ENCODE data around the gene TCFL5.
A peak's percentile ranks its signal among the peaks of the same experiment; 100 is the strongest.
"Not testable (repeated sequence)": the region's sequence is repeated elsewhere in the genome, so short reads cannot be mapped to it uniquely, and the experiment has no call there.

TCFL5 gene

DNA sequence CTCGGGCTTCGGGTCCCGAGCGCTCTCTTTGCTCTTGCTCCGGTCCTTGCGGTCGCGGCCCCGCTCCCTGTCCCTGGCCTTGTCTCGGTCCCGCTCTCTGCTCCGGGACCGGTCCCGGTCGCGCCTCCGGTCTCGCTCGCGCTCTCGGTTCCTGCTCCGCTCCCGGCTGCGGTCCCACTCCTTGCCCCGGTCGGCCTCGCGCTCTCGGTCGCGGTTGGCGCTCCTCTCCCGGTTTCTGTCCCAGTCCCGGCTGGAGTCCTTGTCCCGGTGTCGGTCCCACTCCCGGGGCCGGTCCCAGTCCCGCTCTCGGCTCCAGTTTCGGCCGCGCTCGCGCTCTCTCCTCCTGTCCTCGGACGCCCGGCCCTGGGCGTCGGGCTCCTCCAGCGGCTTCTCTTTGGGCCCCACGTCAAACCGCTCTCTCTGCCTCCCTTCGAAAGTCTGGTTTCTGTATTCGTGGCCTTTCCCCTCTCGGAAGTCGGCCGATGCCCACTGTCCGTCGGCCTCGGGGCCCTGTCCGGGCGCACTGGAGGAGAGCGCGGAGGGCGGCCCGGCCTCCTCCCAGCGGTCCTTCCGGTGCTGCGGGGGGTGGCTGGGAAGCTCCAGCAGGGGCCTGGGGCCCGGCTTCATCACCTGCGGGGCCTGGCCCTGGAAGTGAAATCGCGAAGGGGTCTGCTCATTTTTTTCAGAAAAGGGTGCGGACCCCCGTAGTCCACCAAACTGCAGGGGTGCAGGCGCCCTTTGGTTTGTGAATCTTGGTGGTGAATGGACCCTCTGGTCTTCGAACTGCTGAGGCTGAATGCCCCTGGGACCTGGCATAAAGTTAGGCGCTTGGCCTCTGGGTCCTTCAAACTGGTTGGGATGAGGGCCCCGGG lies 17.9 kb upstream of the TCFL5 start:
- no peak for DNase-seq

GRCh38 chr20:62878244-62879038 lies 16.8 kb upstream of the TCFL5 start:
- DNase-seq: no peak

DNA sequence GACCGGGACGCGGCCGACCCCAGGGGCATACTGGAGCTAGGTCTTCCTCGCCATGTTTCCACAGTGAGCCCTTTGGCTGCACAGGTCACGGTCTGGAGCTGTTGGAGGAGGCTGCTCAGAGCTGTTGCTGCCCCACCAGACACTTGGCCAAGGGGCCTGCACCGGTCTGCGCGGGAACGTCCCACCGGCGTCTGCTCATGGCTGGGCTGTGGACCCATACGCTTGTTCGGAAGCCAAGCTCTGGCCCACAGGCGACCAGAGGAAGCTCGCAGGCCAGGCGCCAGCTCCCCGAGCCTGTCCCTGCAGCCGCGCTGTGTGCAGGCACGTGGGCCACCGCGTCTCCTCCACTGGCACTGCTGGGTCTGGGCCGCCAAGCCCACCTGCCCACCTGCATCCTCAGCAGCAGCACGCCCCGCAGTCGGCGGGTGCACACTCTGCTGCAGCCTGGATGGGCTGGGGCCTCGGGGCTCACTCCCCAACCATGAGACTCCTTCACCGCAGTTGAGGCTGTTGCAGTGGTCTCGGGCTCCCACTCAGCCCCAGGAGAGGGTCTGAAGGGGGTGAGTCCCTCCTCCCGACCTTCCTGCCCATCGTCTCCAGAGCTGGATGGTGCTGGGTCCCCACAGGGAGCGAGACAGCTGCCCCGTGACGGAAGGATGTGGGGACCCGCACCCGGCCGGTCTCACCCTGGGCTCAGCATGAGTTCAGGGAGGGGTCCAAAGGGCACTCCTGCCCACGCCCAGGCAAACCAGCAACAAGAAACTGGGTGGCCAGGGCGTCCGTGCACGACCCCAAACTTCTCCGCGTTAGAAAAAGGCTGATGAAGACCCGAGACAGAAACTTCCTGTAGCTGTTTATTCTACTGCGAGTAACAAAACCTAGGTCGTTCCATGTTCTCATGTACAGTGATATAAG lies 15.5 kb upstream of the TCFL5 start:
- peak; percentile 40 for DNase-seq

DNA sequence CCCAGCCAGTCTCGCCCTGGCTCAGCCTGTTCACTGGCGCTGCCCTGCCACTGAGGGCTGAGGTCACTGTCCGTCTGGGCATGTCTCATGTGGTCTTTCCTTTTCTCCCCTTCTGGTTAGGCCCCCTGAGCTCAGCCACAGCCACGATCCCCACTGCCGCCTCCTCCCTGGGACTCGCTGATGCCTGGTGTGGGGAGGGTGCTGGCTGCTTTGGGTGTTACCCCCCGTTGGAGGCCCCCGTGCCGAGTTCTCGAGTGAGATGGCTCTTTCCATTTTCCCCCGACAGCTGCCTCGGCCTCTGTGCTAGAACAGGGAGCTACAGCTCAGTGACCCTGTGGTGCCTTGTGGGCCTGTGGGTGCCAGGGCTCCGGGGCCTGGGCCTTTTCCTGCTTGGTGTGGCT lies 14.9 kb upstream of the TCFL5 start:
- no peak for DNase-seq

- peak; percentile 89 for DNase-seq
Measured at GRCh38 chr20:62875419-62876361, 14.1 kb upstream of the TCFL5 start.

GRCh38 chr20:62874964-62875344 lies 13.3 kb upstream of the TCFL5 start:
- no peak for DNase-seq

- peak; percentile 54 for DNase-seq
Measured at GRCh38 chr20:62873681-62874031, 12.0 kb upstream of the TCFL5 start.

DNA sequence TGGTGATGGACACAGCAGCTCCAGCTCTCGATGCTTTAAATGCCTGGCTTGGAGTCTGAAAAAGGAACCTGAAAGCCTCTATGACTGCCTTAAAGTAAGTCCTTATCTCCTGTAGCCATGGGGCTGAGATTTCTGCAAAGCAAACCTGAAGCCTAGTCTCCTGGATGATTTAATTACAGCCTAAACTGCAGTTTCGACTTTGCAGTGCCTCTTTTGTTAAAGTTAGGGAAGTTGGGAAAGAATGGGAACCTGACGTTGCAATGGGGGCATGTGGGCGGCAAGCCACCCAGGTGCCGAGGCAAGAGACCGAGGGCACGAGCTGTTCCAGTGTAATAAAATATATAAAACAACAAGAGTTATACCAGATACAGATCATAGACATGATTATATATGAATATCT lies 11.7 kb upstream of the TCFL5 start:
- no peak for DNase-seq

- no peak for DNase-seq
Measured at GRCh38 chr20:62872862-62873261, 11.2 kb upstream of the TCFL5 start.

- no peak for DNase-seq
Measured at GRCh38 chr20:62872184-62872847, 10.7 kb upstream of the TCFL5 start.

- no peak for DNase-seq
Measured at GRCh38 chr20:62864207-62864606, 2.6 kb upstream of the TCFL5 start.

- peak; percentile 27 for DNase-seq
Measured at GRCh38 chr20:62860924-62861691, 514 bp downstream of the TCFL5 start.

GRCh38 chr20:62860391-62860923 lies 1.2 kb downstream of the TCFL5 start:
- peak; percentile 40 for DNase-seq

- DNase-seq: no peak
Measured at GRCh38 chr20:62859721-62860120, 1.9 kb downstream of the TCFL5 start.

GRCh38 chr20:62858058-62858830 lies 3.4 kb downstream of the TCFL5 start:
- no peak for DNase-seq

DNA sequence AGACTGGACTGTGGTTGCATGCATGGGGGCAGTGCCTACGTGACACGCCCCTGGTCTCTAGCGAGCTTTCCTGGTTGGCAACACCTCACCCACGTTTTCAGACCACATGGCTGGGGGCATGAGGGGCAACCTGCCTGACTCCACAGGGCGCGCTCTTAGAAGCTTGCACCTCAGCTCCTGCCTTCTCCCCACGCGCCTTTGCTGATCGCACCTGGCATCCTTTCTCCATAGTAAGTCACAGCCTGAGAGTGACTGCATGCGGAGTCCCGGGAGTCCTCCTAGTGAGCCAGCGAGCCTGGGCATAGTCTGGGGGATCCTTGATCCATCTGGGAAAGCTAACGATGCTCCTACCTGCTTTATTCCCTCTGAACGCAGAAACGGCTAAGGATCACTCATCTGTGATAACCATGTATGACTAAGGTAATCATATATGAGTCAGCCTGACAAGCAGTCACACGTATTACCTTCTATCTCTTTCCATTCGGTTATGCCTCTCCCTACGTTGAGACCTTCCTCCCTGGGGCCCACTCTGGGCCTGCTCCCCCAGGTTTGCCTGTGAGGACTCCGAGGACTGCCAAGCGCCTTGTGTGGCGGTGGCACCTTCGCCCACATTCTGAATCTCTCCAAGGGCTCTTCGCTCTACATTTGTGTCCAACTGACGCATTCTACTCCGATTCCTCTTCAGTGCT lies 4.5 kb downstream of the TCFL5 start:
- DNase-seq: no peak

GRCh38 chr20:62855120-62855519 lies 6.5 kb downstream of the TCFL5 start:
- no peak for DNase-seq

DNA sequence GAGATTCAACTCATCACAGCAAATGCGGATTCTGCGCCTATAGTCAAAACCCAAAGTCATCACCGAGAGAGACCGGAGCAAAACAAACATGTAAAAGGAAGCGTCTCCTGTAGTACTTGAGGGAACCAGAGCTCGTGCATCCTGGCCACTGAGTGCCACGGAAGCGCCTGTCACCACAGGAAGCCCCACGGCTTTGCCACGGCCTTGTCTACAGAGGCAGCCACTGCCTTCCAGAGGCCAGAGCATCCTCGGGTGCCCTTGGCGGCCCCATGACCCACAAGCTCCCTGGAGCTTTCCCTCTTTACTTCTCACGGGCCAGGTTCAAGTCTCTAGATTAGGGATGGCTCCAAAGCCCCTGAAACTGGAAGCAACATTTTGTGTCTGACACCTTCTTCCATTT lies 7.5 kb downstream of the TCFL5 start:
- no peak for DNase-seq

DNA sequence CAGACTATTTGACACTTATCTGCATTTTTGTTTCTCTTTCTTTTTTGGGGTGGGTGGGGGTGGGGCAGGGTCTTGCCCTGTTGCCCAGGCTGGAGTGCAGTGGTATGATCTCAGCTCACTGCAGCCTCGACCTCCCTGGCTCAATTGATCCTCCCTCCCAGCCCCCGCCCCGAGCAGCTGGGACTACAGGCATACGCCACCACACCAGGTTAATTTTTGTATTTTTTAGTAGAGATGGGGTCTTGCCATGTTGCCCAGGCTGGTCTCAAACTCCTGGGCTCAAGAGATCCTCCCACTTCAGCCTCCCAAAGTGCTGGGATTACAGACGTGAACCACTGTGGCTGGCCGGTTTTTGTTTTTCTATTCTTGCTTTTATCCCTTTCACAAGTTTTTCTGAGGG lies 8.3 kb downstream of the TCFL5 start:
- not testable (repeated sequence) for DNase-seq
